HG03442 (cell line): ENCODE results near the gene GNAO1.
A peak's percentile ranks its signal among the peaks of the same experiment; 100 is the strongest.

Experiments
- ATAC-seq: cut with Tn5 transposase; IDR thresholded peaks from one replicate; pipeline ENCODE4 v1.9.1; 2021; ENCODE audit warnings: mild to moderate bottlenecking, moderate library complexity; ENCODE audit not compliant: unreplicated experiment

Gene GNAO1

DNA sequence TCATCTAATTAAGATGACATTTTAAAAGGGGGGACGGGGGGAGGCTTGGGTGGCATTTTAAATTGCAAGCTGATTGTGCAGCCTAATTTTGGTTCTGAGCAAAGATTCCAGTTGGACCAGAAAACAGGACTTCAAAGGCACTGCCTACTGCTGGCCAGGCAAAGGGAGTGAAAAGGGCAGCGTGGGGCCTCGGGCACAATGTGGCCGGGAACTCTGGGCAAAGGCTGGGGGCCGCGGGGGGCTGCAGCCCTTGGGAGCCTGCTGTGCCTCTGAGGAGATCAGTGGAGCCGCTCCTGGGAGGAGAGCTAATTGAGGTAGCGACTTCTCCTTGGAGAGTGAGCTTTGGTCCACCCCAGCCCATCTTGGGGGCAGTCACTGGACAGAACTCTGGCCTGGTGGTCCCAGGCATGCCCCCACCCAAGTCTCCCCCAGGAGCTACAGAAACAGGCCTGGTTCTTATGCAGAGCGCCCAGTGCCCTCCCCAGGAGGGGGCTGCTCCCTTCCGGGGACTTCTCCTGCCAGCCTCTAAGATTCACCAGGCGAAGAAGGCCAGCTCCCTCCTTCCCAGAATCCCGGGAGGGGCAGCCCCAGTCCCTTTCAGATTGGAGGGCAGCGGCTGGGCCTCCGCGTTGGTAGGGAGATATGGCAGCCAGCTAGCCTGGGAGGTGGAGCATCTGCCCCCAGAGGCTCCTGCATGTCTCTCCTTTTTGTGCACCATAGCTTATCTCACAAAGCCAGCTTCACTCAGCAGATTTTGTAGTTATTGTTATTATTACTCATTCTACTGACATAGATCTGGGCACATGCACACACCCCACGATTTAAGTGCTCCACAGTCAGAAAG is 115.6 kb downstream of the GNAO1 start:
- ATAC-seq, result no peak

DNA sequence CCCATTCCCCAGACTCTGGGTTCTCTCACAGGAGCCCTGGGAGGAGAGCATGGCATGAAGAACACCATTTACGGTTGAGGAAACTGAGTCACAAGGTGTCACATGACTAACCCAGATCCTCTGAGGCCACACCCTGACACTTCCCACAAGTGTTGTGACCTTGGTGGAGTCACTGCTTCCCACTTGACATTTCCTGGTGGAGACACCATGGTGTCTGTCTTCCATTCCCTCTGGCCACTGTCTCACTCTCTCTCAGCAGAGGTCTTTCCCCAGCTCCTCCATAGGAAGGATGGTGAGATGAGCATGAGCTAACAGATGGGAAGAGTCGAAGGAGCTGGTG is 116.2 kb downstream of the GNAO1 start:
- no peak for ATAC-seq

DNA sequence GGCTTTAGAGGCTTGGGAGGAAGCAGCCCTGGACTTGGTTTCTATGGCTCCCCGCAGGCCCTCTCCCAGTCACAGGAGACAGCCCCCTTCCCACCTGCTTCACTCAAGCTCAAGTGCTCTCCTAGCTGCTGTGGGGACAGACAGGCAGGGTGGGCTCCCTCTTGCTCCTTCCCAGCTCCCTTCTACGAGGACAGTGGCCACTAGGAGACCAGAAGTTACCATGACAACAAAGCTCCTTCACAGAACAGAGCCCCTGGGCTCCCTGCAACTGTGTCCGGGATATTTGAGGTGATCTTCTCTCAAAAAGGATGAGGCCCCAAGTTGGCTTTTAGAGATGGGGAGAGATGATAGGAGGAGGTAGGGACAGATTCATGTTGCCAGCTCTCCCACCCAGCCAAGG is 117.7 kb downstream of the GNAO1 start:
- ATAC-seq, result no peak

DNA sequence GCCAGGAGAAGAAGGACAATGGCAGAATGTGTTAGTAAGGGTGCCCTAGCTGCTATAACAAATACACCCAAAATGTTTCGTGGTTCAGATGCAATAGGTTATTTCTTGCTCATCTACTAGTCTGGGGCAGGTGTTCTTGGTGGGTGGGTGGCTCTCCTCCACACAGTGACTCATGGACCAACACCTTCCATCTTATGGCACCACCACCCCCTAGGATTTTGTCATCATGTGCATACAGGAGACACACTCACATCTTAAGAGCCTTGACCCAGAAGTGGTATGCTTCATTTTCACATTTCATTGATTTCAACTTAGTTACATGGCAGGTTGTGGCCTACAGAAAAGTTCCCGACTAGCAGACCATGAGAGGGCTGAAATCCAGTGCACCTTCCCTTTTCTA is 119.4 kb downstream of the GNAO1 start:
- no peak for ATAC-seq

DNA sequence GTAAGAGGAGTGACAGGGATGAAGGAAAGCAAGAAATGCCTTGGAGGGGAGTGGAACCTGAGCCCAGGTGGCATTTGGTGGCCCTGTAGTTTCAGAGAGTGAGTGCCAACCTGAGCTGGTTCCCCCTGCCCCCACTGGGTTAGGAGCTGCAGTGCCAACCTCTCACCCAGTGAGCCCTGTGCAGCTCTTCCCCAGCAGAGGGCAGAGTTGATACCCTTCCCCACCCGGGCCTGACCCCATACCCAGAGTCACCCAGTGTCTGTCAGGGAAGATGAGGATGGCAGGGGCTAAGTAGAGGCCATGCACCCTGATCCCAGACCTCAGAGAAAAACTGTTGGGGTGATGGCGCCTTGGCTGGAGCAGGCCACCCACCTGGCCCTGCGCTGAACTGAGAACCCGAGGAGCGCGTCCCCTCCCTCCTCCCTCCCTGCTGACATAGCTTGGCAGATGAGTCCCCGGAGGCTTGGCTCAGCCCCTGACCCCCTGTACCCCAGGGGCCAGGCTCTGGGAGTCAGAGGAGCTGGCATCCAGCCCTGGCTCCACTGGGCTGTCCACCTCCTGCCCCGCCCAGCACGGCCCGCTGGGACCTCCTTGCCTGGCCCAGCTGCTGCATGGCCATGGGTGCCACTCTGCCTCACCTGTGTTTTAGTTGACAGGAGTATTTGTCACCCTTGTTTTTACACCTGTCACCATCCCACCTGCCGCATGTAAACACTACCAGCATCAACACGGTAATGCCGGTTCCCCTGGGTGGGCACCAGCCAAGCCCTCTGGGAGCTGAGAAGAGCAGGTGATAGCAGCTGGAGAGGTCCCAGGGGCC is 120.1 kb downstream of the GNAO1 start:
- ATAC-seq, result no peak

DNA sequence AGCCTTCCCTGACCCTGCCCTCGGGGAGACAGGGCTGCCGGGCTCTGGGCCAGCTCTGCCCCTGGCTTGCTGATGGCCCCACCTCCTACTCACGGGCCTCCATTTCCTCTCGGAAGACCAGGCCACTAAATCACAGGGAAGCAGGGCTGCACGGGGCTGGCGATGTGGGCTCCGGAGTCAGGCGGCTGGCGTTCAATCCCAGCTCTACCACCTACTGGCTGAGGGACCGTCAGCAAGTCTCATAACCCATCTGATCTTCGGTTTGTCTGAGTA is 120.7 kb downstream of the GNAO1 start:
- ATAC-seq, result no peak

DNA sequence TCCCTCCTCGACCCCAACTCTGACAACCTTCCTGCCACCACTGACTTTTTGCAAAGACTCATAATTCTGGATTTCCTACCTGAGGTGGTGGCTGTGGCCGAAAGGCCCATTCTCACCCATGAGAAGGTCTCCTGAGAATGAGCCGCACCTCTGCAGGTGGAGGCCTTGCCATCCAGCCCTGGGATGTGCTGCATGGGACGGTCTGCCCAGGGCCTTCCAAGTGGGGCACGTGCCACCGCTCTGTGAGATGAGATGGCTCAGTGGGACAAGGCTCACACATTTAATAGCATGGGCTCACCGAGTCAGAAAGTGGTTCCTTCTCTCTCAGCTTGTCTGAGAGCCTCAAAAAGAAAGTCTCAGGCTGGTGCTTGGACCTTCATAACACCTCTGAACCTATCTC is 121.3 kb downstream of the GNAO1 start:
- ATAC-seq, result no peak

DNA sequence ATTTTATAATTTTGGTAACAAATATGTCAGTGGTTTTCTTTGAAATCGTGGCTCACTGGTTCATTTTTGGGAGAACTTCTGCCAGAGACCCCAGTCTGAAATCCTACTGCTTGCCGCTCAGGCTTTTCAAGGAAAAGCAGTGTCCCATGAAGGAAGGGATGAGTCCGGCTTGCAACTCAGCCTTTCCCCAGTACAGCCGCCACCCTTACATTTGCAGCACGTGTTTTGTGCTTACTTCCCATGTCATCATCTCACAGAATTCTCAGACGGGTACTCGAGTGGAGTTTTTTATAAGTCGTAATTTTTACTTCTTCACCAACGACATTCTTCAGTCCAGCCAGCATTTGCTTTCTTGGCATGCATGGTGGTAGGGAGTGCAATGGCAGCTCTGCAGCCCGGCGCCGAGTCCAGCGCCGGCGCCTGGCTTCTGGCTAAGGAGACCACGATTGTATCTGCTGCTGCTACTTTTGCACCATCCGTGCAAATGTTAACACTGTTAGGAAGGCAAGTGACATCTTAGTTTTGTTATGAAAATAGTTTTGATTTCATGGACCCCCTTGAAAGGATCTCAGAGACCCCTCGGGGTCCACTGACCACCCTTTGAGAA is 123.1 kb downstream of the GNAO1 start:
- no peak for ATAC-seq

DNA sequence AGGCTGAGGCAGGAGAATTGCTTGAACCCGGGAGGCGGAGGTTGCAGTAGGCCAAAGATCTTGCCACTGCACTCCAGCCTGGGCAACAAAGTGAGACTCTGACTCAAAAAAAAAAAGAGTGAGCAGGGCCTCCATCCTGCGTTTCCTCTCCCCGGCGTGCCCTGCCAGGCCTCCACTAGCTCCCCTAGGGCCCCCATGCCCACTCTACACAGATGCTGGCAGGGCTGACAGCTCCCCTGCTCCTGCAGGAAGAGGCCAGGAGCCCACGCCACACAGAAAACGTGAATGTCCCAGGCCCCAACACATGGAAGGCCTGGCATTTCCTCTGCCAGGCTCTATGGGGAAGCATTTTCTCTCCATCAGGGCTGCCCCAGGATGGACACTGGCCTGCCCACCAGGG is 124.7 kb downstream of the GNAO1 start:
- ATAC-seq, result no peak

DNA sequence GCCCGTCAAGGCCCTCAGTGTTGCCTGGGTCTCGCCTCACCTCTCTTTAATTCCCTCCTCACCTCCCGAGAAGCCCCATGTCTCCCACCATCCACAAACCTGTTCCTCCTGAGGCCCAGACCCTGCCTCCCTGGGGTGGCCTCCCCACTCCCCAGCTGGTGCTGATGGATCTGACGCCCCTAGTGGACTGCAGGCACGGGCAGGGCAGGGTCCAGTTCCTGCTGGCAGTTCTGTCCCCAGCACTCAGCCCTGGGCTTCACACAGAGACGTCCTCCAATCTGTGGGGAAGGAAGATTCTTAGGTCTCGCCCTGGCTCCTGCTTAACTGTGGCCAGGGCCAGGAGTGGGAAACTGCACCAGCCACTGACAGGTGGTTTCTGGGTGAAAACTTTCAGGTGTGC is 125.3 kb downstream of the GNAO1 start:
- ATAC-seq, result no peak

DNA sequence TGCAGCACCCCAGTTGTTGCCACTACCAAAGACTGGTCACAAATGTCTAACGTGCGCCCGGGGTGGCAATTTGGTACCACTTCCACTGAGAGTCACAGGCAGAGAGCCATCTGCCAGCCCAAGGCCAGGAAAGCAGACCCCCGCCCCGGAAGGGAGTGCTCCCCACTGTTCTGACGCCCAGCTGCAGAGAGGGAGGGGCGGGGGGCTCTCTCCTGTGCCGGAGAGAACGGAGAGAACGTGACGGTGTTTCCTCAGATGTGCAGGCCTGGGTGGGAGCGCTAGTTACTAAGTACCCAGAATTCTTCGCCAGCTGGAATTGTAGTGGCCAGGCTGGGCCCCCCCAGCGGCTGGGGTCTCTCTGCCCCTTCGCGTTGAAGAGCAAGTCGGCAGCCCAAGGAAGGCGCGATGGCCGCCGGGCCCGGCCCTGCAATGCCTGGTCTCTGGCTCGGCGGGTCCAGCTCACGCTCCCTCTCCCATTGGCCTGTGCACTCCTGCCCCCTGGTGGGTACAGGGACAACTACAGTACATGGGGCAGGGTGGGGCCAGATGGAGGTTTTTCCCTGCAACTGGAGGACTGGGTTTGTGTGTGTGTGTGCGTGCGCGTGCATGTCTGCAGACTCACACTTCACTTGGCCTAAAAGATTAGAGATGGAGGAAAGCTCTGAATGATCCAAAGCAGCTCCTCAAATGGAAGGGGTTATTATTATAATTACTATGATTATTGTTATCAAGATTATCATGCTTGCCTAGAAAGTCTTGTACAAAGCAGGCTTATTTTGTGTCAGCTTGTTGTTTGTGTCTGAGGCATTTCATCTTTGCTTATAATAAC is 126.9 kb downstream of the GNAO1 start:
- peak; percentile 93 for ATAC-seq

DNA sequence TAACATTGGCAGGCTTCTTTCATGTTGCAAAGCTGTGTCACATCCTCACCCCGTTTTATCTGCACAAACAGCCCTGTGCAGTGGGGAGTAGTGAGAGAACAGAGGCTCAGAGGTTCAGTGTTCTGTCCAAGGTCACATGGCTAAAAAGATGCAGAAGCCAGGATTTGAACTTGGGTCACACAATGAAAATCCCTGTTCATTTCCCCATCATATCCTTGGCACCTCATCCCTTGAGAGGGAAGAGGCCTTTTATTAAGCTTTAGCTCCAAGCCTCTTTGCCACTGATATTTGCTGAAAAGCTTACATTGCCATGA is 127.5 kb downstream of the GNAO1 start:
- no peak for ATAC-seq

DNA sequence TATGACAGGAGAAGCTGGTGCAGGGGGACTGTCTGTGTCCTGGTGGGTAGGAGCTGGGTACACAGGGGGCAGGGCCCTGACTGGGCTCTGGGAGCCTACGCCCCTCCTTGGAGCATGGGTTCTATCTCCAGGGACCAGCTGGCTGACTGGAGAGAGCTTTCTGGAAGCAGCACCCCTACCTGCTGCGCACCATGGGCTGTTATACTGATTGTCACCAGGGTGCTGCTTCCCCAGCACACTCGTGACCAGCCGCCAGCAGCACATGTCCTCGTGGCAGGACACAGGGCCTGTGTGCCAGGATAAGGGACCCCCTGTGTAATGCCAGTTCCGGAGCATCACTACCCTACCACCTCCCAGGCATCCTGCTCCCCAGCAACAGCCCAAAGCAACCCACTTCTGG is 128.1 kb downstream of the GNAO1 start:
- no peak for ATAC-seq

DNA sequence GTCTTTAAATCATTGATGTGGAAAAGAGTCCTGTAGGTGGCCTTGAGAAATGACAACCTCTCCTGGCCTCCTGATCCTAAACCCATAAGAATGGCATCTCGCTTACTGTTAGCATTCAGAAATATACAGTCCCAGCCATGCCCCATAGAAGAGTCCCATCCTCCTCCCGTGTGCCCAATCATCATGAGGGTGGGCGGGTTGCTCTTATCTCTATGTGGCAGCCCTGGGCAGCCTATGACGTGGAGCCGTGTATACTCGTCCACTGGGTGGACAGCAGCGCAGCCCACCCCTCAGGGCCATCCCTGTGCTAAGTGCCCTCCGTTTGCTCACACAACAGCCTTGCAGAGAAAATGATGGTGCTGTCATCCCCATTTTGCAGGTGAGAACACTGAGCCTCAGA is 128.8 kb downstream of the GNAO1 start:
- ATAC-seq, result no peak

DNA sequence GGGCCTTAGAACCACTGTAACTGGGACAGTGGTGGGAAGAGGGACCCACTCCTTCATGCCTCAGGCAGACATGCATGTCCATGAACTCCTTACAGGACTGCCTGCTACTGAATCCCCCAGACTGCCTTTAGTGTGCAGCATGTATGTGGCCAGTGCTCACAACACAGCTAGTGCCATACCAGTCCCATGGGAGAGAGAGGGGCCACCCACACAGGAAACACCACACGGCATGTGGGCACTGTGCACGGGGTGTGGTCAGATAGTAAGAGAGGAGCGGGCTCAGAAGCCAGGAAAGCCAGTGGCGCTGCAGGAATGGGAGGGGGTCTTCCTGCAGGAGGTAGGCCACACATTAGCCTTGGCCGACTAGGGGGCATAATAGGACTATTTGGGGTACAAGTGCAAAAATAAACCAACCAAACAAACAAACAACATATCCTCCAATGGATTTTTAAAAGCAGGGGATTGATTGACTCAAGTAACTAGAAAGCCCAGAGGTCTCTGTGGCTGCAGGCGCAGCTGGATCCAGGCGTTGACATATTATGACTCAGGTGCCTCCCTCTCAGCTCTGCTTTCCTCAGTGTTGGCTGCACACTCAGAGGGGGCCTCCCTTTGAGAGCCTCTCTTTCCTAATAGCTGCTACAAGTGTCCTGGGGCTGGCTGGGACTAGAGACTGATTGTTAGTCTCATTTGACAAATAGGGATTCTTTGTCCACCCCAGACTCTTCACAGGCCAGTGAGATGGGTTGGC is 129.7 kb downstream of the GNAO1 start:
- ATAC-seq, result no peak

DNA sequence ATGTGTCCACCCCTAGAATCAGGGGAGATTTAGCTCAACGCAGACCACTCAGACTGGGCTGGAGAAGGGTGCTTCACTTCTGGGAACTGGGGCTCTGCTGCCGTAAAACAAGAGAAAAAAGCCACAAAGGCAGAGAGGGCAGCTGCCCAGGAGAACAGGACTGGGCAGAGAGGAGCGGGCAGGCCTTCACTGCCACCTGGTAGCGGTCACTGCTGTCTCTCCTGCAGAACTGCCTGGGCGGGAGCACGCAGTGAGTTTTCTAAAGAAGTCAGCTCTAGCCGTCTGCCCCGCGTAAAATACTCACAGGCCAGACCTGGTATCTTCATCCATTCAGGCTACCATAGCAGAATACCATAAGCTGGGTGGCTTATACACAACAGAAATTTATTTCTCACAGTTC is 130.3 kb downstream of the GNAO1 start:
- no peak for ATAC-seq

DNA sequence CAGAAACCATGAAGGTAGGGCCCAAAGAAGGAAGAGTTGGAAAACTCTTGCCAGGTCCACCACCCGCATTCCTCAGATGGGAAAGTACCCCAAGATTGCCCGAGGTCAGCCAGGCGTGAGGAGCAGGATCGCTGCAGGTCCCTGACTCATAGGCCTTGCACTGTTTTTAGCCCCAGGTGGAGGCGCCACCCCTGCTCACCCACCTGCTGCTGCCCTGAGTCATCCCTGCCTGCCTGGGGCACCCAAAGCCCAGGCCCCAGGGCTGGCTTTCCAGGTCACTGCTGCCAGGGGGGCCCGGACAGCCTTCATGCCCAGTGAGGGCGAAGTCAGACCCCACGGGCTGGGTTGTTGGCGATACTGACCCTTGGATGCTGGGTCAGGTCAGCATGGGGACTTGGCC is 133.1 kb downstream of the GNAO1 start:
- ATAC-seq, result no peak

DNA sequence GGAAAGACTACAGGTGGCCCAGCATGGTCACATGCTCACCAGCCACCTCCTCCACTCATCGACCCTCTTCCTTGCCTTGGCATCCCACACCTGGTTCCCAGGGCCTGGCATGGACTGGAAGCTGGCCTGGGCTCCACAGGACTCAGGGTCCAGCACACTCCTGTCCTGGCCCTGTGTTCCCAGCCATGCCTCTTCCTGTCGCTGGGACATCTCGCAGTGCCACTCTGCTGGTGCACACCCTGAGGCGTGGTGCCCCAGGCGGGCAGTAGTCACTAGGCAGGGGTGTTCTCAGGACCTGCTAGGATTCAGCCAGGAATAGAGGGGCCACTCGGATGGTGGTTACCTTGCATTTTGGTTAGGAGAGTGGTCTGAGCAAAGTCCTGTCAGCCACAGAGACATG is 134.7 kb downstream of the GNAO1 start:
- no peak for ATAC-seq

DNA sequence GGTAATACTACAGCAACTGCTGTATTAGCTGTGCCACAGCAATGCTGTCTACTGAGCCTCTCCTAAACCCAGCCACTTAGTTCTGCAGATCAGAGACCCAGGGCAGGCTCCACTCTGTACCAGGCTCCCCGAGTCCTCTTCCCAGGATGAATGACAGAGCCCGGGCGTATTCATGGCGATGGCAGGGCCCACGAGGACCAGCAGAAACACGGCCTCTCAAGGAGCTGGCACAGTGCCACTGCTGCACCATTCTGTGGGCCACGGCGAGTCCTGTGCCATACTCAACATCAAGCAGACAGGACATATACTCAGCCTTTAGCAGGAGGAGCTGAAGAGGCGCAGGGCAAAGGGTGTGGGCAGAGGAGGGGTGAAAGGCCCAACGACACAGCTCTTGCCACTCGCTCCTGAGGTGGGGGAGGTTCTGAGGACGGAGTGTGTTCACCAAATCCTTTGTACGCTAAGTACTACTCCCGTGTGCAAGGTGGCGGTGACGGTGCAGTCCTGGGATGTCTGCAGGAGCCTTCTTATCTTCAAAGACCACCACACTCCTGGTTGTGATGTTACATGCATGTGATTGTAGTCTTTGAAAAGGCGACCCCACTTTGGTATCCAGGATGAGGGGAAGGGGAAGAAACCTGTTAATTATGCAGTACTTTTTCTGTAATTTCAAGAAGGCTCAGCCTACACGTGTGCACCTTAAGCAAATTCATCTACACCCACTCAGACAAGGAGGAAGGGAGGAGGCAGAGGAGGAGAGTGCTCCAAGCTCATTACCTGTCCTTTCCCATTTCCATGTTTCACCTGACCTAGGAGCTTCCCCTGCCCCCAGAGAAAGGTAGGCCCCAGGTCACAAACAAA is 136.0 kb downstream of the GNAO1 start:
- no peak for ATAC-seq

DNA sequence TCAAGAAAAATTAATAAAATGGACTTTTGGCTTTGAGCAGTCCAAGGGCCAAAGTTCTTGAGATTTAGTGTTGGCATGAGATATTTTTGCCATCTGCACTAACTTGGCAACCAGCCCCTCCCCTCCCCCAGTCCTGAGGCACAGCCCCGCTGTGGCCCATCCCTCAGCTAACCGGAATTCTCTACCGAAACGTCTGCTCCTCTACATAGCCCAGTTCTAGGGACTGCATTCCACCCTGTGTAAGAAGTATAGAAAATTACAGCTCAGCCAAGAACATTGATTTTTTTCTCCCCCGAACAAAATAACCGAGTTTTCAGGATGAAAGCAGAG is 136.6 kb downstream of the GNAO1 start:
- ATAC-seq, result no peak
